Natural killer cell (primary cell): ENCODE data around the gene CGB1. TPM values are rescaled to one million over a fixed set of nuclear protein-coding genes. Genes with fewer than 3 reads are reported as not detected.
"Not testable (repeated sequence)": the region's sequence is repeated elsewhere in the genome, so short reads cannot be mapped to it uniquely, and the experiment has no call there.

Source experiments
- ATAC-seq, 3 donors: fragments of 150-1000 bp in 2 of 3; fragments of 200-7000 bp in 1 of 3; cut with Tn5 transposase; 1 replicate in 1 of 3; 2 replicates in 2 of 3; pipeline ENCODE4 v1.10.0; 2021; ENCODE audit warnings: mild to moderate bottlenecking in 2 of 3, moderate library complexity in 2 of 3
- DNase-seq, 2 donors: peaks; one replicate each; pipeline versions ENCODE4 v3.0.0 to v3.0.0-alpha.2; 2013 to 2021; ENCODE audit warnings: mixed read lengths in 1 of 2
- H3K27ac ChIP-seq: one replicate; pipeline ENCODE4 v1.5.1; 2013; ENCODE audit warnings: mild to moderate bottlenecking, low read length
- H3K27me3 ChIP-seq: one replicate; pipeline ENCODE4 v1.6.1; 2013; ENCODE audit warnings: low read length; ENCODE audit not compliant: control insufficient read depth, insufficient read depth
- H3K36me3 ChIP-seq: one replicate; pipeline ENCODE4 v1.6.1; 2013; ENCODE audit warnings: low read length; ENCODE audit not compliant: control insufficient read depth, insufficient read depth
- H3K4me1 ChIP-seq: one replicate; pipeline ENCODE4 v1.6.1; 2013; ENCODE audit warnings: low read length; ENCODE audit not compliant: control insufficient read depth, insufficient read depth
- H3K4me3 ChIP-seq: one replicate; pipeline ENCODE4 v1.5.1; 2013; ENCODE audit warnings: low read length
- H3K9me3 ChIP-seq: one replicate; pipeline ENCODE4 v1.6.1; 2013; ENCODE audit warnings: low read length; ENCODE audit not compliant: control insufficient read depth, insufficient read depth
- H3K27ac Mint-ChIP-seq, 2 donors: one replicate each; pipeline ENCODE4 v1.8.0; 2022; ENCODE audit warnings: mild to moderate bottlenecking in 2 of 2, mixed read lengths in 2 of 2, moderate library complexity in 1 of 2
- H3K27me3 Mint-ChIP-seq, 2 donors: one replicate each; pipeline ENCODE4 v1.8.0; 2022; ENCODE audit warnings: low read depth in 2 of 2, mixed read lengths in 2 of 2
- H3K36me3 Mint-ChIP-seq: one replicate; pipeline ENCODE4 v1.8.0; 2022; ENCODE audit warnings: mixed read lengths
- H3K4me1 Mint-ChIP-seq, 2 donors: one replicate each; pipeline ENCODE4 v1.8.0; 2022; ENCODE audit warnings: mixed read lengths in 2 of 2
- H3K4me3 Mint-ChIP-seq: one replicate; pipeline ENCODE4 v1.8.0; 2022; ENCODE audit warnings: mild to moderate bottlenecking, moderate library complexity, mixed read lengths
- H3K9me3 Mint-ChIP-seq, 2 donors: one replicate each; pipeline ENCODE4 v1.8.0; 2022; ENCODE audit warnings: mixed read lengths in 2 of 2
- CTCF ChIP-seq: fragments of 200-600 bp; IDR thresholded peaks from one replicate; pipeline ENCODE4 v1.8.0; 2022; ENCODE audit warnings: antibody characterized with exemption
- WGBS: methylation state at CpG from one replicate; pipeline ENCODE4 v1.1.7; 2013; ENCODE audit warnings: missing lambda C conversion rate; ENCODE audit not compliant: insufficient coverage; 5-methylcytosine and 5-hydroxymethylcytosine counted together
- intact Hi-C: fragments of 100-400 bp; cut with micrococcal nuclease; formaldehyde crosslinking; loops from one replicate; pipeline ENCODE4 v1.14.2; 2022
- total RNA-seq, 4 donors: library from RNA; stranded (reverse); fragments of 120-200 nt in 1 of 4; gene quantifications; one replicate each; pipeline versions ENCODE4 v1.2.3 to v1.2.4, GENCODE V29; 2013 to 2022

The CGB1 gene
- total RNA-seq, result not detected
- not detected for total RNA-seq (2013)

GRCh38 chr19:49036815-49037214 is at the start of gene CGB1:
CGB1 (minus strand) TSS chr19:49036895; CDS start chr19:49036711, 184 bp downstream.
- not testable (repeated sequence) for H3K4me3 Mint-ChIP-seq, ATAC-seq, H3K27me3 Mint-ChIP-seq

GRCh38 chr19:49086296-49086695 is 49.6 kb upstream of the CGB1 start:
- Mint-ChIP-seq H3K36me3 (no peaks in the 10 kb centered on the region), H3K27ac (peak overlapping the region; percentile 96), H3K4me3 (peak overlapping the region; percentile 99), H3K9me3 (no peaks in the 10 kb centered on the region), H3K27me3 (peaks cover 0 to 2% of the 10 kb centered on the region in 2 donors), H3K4me1 (peaks cover 29 to 47% of the 10 kb centered on the region in 2 donors)
- Histone ChIP-seq H3K36me3 (peaks cover 16% of the 10 kb centered on the region), H3K4me1 (peaks cover 24% of the 10 kb centered on the region), H3K27me3 (no peaks in the 10 kb centered on the region), H3K27ac (no peak overlapping the region), H3K9me3 (no peaks in the 10 kb centered on the region), H3K4me3 (peak overlapping the region; percentile 76)
- ATAC-seq, result no peak
- intact Hi-C loops, result no loop called here
- WGBS, result 54% methylated on average over 11 of the region's 11 CpGs
- DNase-seq, result no peak
- TF ChIP-seq CTCF, result no peak

More at GRCh38 chr19:49036815-49037214, at the start of gene CGB1:
- H3K27ac ChIP-seq, H3K4me1 Mint-ChIP-seq, H3K9me3 ChIP-seq, H3K27ac Mint-ChIP-seq, H3K4me1 ChIP-seq, H3K4me3 ChIP-seq, H3K36me3 Mint-ChIP-seq, H3K27me3 ChIP-seq, intact Hi-C loops, H3K9me3 Mint-ChIP-seq, H3K36me3 ChIP-seq: not testable (repeated sequence)
- DNase-seq, result peak in 1 of 2 donors; percentile 49
- WGBS, result 60% methylated on average over 9 of the region's 18 CpGs

- no peaks in the 10 kb centered on the region for H3K27me3 ChIP-seq
- DNase-seq (no peak), ATAC-seq (no peak)
- WGBS, result 1% methylated on average over 14 of the region's 14 CpGs
- H3K27me3 Mint-ChIP-seq, result peaks cover 0 to 3% of the 10 kb centered on the region in 2 donors
- H3K4me1 ChIP-seq, result peaks cover 24% of the 10 kb centered on the region
- no peaks in the 10 kb centered on the region for H3K9me3 ChIP-seq
- peak overlapping the region; percentile 96 for H3K27ac Mint-ChIP-seq
- H3K9me3 Mint-ChIP-seq, result no peaks in the 10 kb centered on the region
- peak overlapping the region; percentile 78 for H3K27ac ChIP-seq
- H3K4me1 Mint-ChIP-seq, result peaks cover 29 to 45% of the 10 kb centered on the region in 2 donors
- H3K36me3 ChIP-seq, result peaks cover 13% of the 10 kb centered on the region
- TF ChIP-seq CTCF, result no peak
- peak overlapping the region; percentile 76 for H3K4me3 ChIP-seq
- H3K4me3 Mint-ChIP-seq, result peak overlapping the region; percentile 99
- no peaks in the 10 kb centered on the region for H3K36me3 Mint-ChIP-seq
- intact Hi-C loops, result no loop called here
Observed at GRCh38 chr19:49085868-49086232, 49.2 kb upstream of the CGB1 start.

- under 1% methylated on average over 89 of the region's 89 CpGs for WGBS
- H3K9me3 ChIP-seq, result no peaks in the 10 kb centered on the region
- intact Hi-C loops, result no loop called here
Observed at GRCh38 chr19:49085020-49085867, 48.5 kb upstream of the CGB1 start, which contains the start of gene SNRNP70. SNRNP70 (plus strand) TSS chr19:49085451; CDS start chr19:49086415, 964 bp downstream.

More at GRCh38 chr19:49085020-49085867, 48.5 kb upstream of the CGB1 start, which contains the start of gene SNRNP70:
- Histone ChIP-seq H3K36me3 (peaks cover 6% of the 10 kb centered on the region), H3K27me3 (no peaks in the 10 kb centered on the region), H3K4me3 (peak within 1 kb of the TSS; percentile 76), H3K4me1 (peaks cover 24% of the 10 kb centered on the region), H3K27ac (peak within 1 kb of the TSS; percentile 78)
- ATAC-seq (peak; percentile 91 to 96 (median 93)), DNase-seq (peak; percentile 99 to 100)
- no peaks in the 10 kb centered on the region for H3K9me3 Mint-ChIP-seq
- H3K4me3 Mint-ChIP-seq, result peak within 1 kb of the TSS; percentile 99
- peaks cover 0 to 3% of the 10 kb centered on the region in 2 donors for H3K27me3 Mint-ChIP-seq
- H3K27ac Mint-ChIP-seq, result peak within 1 kb of the TSS; percentile 96
- no peak for TF ChIP-seq CTCF
- no peaks in the 10 kb centered on the region for H3K36me3 Mint-ChIP-seq
- H3K4me1 Mint-ChIP-seq, result peaks cover 29 to 39% of the 10 kb centered on the region in 2 donors
